Fibroblast of skin of right biceps (primary cell): ENCODE results near the gene RGSL1.

Source experiments
- DNase-seq: peaks from one replicate; pipeline ENCODE4 v3.0.0-alpha.2; 2013

Gene RGSL1

DNA sequence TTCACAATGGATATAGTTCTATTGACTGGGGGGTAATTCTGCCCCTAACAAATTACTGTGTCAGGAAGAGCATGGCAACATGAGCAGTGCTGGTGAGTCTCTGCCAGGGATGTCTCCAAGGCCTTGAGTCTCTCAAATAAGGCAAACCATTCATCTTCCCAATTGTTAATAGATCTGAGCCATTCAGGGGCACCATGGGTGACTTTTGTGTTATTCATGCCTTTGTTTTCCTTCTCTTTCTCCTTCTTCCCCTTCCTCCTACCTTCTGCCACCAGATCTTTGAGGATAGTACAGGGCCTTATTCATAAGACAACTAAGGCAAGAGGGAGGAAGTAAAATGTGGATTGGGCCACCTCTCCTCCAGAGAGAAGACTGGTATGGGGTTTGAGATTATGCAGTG is at the start of gene RGSL1:
Gene RGSL1 (plus strand): TSS at position 60 of the 400 bp plus-strand sequence. CDS start 20 bp downstream, at position 80.
- no peak for DNase-seq

GRCh38 chr1:182400567-182400966 is 49.4 kb upstream of the RGSL1 start, which contains the start of gene TEDDM1:
Gene TEDDM1, minus strand, starts transcription at chr1:182400667. Its CDS starts 182 bp downstream, at chr1:182400485.
- DNase-seq, result no peak

- DNase-seq, result no peak
Observed at GRCh38 chr1:182404781-182405180, 45.2 kb upstream of the RGSL1 start.

GRCh38 chr1:182405578-182405977 is 44.4 kb upstream of the RGSL1 start:
- DNase-seq, result no peak

DNA sequence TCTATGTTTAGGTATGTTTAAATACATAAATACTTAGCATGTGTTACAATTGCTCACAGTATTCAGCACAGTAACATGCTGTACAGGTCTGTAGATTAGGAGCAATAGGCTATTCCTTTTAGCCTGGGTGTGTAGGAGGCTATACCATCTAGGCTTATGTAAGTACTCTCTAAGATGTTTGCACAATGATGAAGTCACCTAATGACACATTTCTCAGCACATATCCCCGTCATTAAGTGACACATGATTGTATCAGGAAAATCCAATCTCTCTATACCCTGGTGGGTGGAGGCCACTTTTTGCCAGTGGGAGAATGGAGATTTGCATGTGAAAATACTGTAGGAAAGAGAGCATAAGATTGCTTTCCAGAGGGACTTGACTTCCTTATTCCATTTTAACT is 43.9 kb upstream of the RGSL1 start:
- no peak for DNase-seq

DNA sequence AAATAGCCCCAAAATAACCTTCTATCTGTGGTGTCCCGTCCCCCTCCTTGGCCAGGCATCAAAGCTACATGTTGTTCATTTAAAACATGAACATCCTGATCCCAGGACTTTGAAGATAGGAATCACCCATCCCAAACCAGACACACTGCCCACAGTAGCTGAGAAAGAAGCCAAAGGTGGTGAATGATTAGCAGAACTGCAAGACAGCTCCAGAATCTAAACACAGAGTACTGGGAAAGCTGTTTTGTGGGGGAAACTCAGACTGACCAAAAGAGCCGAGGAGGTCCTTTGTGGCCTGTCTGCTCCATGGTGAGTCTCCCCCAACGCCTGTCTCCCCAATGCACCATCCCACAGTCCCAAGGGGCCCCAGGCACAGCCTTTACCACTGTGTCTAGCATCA is 42.2 kb upstream of the RGSL1 start:
- DNase-seq, result no peak

- DNase-seq, result no peak
Observed at GRCh38 chr1:182408435-182409075, 41.4 kb upstream of the RGSL1 start.

DNA sequence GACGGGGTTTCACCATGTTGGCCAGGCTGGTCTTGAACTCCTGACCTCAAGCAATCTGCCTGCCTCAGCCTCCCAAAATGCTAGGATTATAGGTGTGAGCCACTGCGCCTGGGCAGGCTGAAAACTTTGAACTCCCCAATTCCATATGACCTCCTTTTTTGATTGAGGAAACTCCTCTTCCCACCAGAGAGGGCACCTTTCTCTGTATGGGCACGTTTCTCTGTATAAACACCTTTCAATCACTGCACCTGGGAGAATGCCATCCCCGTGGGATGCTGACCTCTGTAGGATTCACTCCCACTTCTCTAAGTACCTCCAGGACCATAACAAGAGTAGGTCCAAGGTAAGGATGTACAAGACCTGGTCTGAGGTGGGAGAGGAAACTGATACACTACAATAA is 39.8 kb upstream of the RGSL1 start:
- no peak for DNase-seq

- DNase-seq, result no peak
Observed at GRCh38 chr1:182410620-182411273, 39.2 kb upstream of the RGSL1 start.

DNA sequence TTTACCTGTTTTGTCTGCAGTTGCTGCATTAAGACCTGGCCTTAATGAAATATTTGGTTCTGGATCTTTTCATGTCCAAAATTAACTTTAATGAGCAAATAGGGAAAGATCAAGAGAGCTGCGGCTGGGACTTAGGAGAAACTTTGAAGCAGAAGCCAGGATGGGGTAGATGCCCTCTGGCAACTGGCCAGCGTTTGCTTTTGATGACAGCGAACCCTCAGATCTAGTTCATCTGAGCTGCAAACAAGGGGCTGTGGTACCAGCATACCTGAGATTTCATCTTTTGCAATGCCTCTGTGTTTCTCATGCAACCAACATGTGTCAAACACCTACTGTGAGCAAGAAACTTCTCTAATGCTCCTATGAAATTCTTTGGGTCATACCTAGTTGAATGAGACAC is 36.5 kb upstream of the RGSL1 start:
- DNase-seq, result no peak

DNA sequence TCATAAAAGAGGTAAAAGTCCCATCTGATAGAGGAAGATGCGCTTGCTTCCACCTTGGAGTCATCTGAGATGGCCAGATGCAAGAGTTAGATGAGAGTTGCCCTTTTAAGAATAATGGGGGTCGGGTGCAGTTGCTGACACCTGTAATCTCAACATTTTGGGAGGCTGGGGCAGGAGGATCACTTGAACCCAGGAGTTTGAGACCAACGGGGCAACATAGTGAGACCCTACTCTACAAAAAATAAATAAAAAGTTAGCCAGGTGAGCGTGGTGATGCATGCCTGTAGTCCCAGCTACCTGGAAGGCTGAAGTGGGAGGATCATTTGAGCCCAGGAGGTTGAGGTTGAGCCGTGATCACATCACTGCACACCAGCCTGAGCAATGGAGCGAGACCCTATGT is 36.0 kb upstream of the RGSL1 start:
- no peak for DNase-seq

- DNase-seq, result no peak
Observed at GRCh38 chr1:182415789-182416188, 34.2 kb upstream of the RGSL1 start.

DNA sequence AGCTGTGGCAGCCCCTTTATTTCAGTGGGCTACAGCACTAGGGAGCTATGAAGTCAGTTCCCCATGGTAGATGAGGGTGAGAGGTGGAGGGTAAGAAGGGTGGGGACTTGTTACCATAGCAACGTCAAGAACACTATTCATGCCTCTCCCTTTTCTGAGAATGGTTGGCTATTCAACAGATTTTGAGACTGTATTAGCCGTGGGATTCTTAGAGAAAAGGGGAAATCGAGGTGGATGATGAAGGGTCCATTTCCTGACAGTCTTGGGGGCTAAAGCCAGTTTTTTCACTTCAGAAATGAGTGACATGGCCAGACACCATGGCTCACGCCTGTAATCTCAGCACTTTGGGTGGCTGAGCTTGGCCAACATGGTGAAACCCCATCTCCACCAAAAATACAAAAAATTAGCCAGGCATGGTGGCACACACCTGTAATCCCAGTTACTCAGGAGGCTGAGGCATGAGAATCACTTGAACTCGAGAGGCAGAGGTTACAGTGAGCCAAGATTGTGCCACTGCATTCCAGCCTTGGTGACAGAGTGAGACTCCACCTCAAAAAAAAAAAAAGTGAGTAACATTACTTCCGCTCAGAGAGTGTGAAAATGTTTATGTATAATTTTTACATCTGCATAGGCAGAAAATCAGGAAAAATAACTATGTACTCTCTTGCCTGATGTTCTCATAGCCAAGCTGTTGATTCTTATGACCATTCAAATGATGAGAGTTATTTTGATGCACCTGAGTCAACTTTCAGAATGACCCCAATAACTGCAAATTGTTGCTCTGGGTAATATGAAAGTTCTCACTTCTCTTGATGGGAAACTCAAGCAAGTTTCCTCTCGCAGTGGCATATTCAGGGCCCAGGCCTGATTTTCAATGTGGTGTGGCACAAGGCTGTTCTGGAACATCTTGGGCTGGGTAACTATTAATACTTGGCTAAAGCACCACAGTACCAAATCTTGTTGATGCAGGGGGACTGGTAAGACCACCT is 23.2 kb upstream of the RGSL1 start:
- no peak for DNase-seq

GRCh38 chr1:182428043-182428442 is 21.9 kb upstream of the RGSL1 start:
- no peak for DNase-seq

GRCh38 chr1:182430263-182431068 is 19.5 kb upstream of the RGSL1 start:
- no peak for DNase-seq

DNA sequence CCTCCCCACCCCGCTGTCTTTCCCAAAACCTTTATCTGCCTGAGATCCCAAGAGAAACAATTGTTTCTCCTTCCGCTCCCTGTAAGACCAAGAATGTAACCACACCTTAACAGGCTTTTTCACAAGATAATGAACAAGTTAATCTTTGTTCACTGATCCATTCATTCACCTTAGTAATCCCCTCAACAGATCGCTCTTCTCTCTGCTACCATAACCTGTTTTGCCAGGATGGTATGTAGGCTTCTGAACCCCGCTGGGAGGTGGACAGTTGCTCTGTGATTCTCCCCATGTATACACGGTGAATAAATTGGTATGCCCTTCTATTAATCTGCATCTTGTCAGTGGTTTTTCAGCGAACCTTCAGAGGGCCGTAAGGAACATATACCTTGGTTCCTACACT is 18.7 kb upstream of the RGSL1 start:
- no peak for DNase-seq

DNA sequence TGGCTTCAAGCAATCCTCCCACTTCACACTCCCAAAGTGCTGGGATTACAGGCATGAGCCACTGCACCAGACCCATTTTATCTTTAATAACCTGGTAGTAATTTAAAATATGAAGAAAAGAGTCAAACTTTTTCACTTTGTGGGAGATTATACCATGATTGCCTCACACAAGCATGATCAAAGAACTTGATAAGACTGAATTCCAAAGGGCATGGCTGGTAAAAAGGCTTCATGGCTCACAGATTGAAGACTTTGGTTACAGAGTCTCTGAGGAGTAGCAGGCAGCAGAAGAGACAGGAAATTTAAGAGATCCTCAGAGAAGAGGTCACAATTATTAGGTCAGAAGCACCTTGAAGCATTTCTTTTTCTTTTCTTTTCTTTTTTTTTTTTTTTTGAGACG is 16.4 kb upstream of the RGSL1 start:
- no peak for DNase-seq

- no peak for DNase-seq
Observed at GRCh38 chr1:182438326-182438725, 11.6 kb upstream of the RGSL1 start.

DNA sequence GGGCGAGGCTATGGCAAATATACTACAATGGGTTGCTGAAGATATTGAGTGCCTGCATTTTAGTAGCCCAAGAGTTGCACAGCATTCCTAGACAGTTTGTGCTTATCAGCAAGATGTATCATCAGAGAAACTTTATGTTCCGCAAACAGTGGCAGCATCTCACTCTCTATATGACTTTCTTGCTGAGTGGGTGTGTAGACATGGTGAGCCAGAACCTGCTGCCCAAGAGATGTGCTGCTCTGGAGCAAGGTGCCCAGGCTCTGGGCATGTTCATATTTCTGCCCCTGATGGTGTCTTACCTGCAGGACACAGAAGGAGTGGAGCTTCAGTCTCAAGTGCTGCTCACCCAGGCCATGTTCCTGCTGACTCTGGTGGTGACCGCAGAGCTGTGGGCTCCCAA is 8.2 kb upstream of the RGSL1 start:
- DNase-seq, result no peak

DNA sequence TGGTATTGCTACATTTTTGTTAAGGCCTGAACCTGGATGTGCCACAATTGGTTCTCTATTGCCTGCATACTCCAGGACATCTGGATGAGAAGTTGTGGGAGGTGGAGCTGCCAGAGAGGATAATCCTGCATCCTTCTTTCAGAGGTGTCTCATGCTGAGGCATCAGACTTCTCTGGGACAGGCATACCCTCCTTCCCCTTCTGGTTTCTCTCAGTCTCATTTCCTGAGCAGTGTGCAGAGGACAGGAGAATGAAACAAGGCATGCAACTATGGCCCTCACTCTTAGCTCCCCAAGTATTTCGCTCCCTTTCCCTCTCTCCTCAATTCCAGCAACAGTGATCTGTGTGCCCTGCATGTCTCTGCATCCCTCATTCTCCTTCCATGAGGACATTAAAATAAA is 7.6 kb upstream of the RGSL1 start:
- no peak for DNase-seq

GRCh38 chr1:182444497-182444896 is 5.4 kb upstream of the RGSL1 start:
- no peak for DNase-seq

DNA sequence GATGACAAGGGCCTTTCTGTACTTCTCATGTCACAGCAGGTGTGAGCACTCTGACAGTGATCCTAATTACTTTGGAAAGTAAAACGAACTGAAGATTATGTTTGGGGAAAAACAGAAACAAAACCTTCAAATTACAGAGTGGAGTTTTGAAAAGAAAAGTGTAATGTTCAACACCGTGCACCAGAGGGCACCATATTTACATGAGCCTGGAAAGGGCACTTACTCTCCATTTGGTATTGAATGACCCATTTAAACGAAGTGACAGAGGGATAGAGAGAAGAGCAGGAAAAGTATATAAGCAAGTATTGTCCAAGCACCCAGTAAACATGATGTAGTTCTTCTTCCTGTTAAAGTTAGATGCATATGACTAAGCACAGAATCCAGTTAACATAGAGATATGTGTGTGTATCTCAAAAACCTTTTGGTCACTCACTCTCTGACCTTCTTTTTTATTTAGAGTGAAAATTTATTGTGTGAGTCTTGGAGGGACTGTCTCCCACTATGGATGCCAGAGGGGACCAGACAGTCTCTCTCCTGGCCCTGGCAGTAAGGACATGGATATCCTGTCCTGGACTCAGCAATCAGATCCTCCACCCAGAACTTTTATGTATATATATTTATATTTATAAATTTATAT is 3.8 kb upstream of the RGSL1 start:
- peak; percentile 31 for DNase-seq
